H1 (cell line): Measurements from ENCODE around the gene CC2D1A. TPM values are rescaled to one million over a fixed set of nuclear protein-coding genes. Genes with fewer than 3 reads are reported as not detected.

ENCODE experiments used
- CTCF ChIA-PET: fragments of 300-600 bp; sonication (Branson Sonifier 250); formaldehyde crosslinking; loops from one replicate; lab custom pipeline; 2021; ENCODE audit not compliant: partially characterized antibody; lab: Charles Lee
- POLR2A ChIA-PET: fragments of 300-600 bp; sonication (Branson Sonifier 250); formaldehyde crosslinking; loops from one replicate; lab custom pipeline; 2021; ENCODE audit warnings: inconsistent platforms; ENCODE audit not compliant: partially characterized antibody; lab: Charles Lee
- DNase-seq, 2 experiments: peaks; one replicate each; pipeline versions ENCODE4 v3.0.0 to v3.0.0-alpha.2; 2010 to 2022; ENCODE audit warnings: low spot score in 2 of 2, low read depth in 1 of 2, mixed read lengths in 1 of 2
- FAIRE-seq: peaks from 2 replicates; lab custom pipeline; 2011; peaks lifted over from hg19 to GRCh38; lab: Jason Lieb, UNC
- H2AFZ ChIP-seq: 2 replicates; pipeline ENCODE4 v1.8.1; 2012; ENCODE audit warnings: low read length, inconsistent platforms
- H2AK5ac ChIP-seq: 2 replicates; pipeline ENCODE4 v1.6.1; 2013; ENCODE audit warnings: low read depth, low read length
- H2BK120ac ChIP-seq: replicated peaks from 2 replicates; pipeline ENCODE3; 2013; ENCODE audit warnings: low read depth, low read length, inconsistent platforms
- H2BK12ac ChIP-seq: 2 replicates; pipeline ENCODE4 v1.6.1; 2013; ENCODE audit warnings: low read depth, low read length
- H2BK15ac ChIP-seq: 2 replicates; pipeline ENCODE4 v1.6.1; 2013; ENCODE audit warnings: low read length
- H2BK20ac ChIP-seq: 2 replicates; pipeline ENCODE4 v1.6.1; 2013; ENCODE audit warnings: low read length
- H2BK5ac ChIP-seq: 2 replicates; pipeline ENCODE4 v1.6.1; 2013; ENCODE audit warnings: low read depth, low read length
- H3K14ac ChIP-seq: 2 replicates; pipeline ENCODE4 v1.6.1; 2013; ENCODE audit warnings: inconsistent platforms; ENCODE audit not compliant: insufficient read length
- H3K18ac ChIP-seq: 2 replicates; pipeline ENCODE4 v1.6.1; 2013; ENCODE audit warnings: low read length; ENCODE audit errors: extremely low read depth
- H3K23ac ChIP-seq: 2 replicates; pipeline ENCODE4 v1.6.1; 2013; ENCODE audit warnings: inconsistent platforms; ENCODE audit not compliant: insufficient read length
- H3K23me2 ChIP-seq: 2 replicates; pipeline ENCODE4 v1.6.1; 2013; ENCODE audit warnings: low read depth, low read length
- H3K27ac ChIP-seq: 2 replicates; pipeline ENCODE4 v1.6.1; 2011; ENCODE audit warnings: low read depth, low read length, inconsistent platforms
- H3K27me3 ChIP-seq, 4 experiments: replicated peaks in 1 of 4; 1 replicate in 1 of 4; 2 replicates in 3 of 4; pipeline versions ENCODE4 v1.6.1 to v1.8.1; 2011 to 2013; ENCODE audit warnings: low read length in 3 of 4, mild to moderate bottlenecking in 3 of 4, inconsistent platforms in 2 of 4, mixed read lengths in 2 of 4, moderate library complexity in 1 of 4; ENCODE audit not compliant: control insufficient read depth in 3 of 4, insufficient read depth in 3 of 4; ENCODE audit errors: extremely low read depth in 1 of 4
- H3K36me3 ChIP-seq, 4 experiments: 2 replicates each; pipeline versions ENCODE4 v1.6.1 to v1.8.1; 2011 to 2013; ENCODE audit warnings: mild to moderate bottlenecking in 4 of 4, low read length in 3 of 4, moderate library complexity in 2 of 4, control low read depth in 1 of 4, inconsistent platforms in 1 of 4; ENCODE audit not compliant: insufficient read depth in 4 of 4, control insufficient read depth in 2 of 4
- H3K4ac ChIP-seq: replicated peaks from 2 replicates; pipeline ENCODE3; 2013; ENCODE audit warnings: low read length, low read depth, mixed read lengths, inconsistent platforms; ENCODE audit not compliant: insufficient read length
- H3K4me1 ChIP-seq, 4 experiments: replicated peaks in 1 of 4; 1 replicate in 1 of 4; 2 replicates in 3 of 4; pipeline versions ENCODE4 v1.6.1 to v1.8.1; 2011 to 2013; ENCODE audit warnings: low read length in 3 of 4, inconsistent platforms in 2 of 4, mixed read lengths in 1 of 4; ENCODE audit not compliant: insufficient read depth in 4 of 4, control insufficient read depth in 3 of 4
- H3K4me2 ChIP-seq, 2 experiments: 2 replicates each; pipeline versions ENCODE4 v1.6.1 to v1.8.1; 2011 to 2013; ENCODE audit warnings: low read depth in 2 of 2, low read length in 2 of 2, control low read depth in 1 of 2, inconsistent platforms in 1 of 2, mild to moderate bottlenecking in 1 of 2; ENCODE audit not compliant: insufficient read depth in 1 of 2
- H3K4me3 ChIP-seq, 4 experiments: fragments of 200-600, 300-600 bp in 1 of 4; sonication (generic), shearing (Covaris generic), sonication (Bioruptor Twin) in 1 of 4; 2 replicates each; pipeline versions ENCODE4 v1.5.1 to v1.8.1; 2011 to 2016; ENCODE audit warnings: low read length in 4 of 4, low read depth in 3 of 4, control low read depth in 2 of 4, inconsistent platforms in 2 of 4, mild to moderate bottlenecking in 2 of 4, mixed read lengths in 1 of 4, moderate library complexity in 1 of 4; ENCODE audit not compliant: insufficient read depth in 2 of 4; ENCODE audit errors: extremely low read depth in 1 of 4
- H3K56ac ChIP-seq: replicated peaks from 2 replicates; pipeline ENCODE3; 2013; ENCODE audit warnings: low read depth, mild to moderate bottlenecking, mixed read lengths, low read length, inconsistent platforms; ENCODE audit not compliant: insufficient read length
- H3K79me1 ChIP-seq: 2 replicates; pipeline ENCODE4 v1.6.1; 2013; ENCODE audit warnings: low read depth, low read length, control low read depth
- H3K79me2 ChIP-seq, 2 experiments: 2 replicates each; pipeline versions ENCODE4 v1.6.1 to v1.8.1; 2012 to 2013; ENCODE audit warnings: low read length in 2 of 2, mild to moderate bottlenecking in 2 of 2, inconsistent platforms in 1 of 2; ENCODE audit not compliant: insufficient read depth in 2 of 2, control insufficient read depth in 1 of 2
- H3K9ac ChIP-seq, 4 experiments: replicated peaks in 1 of 4; 1 replicate in 1 of 4; 2 replicates in 3 of 4; pipeline versions ENCODE4 v1.6.1 to v1.8.1; 2011 to 2013; ENCODE audit warnings: low read depth in 3 of 4, low read length in 3 of 4, control low read depth in 2 of 4, mild to moderate bottlenecking in 2 of 4, moderate library complexity in 2 of 4, inconsistent platforms in 1 of 4; ENCODE audit errors: extremely low read depth in 1 of 4
- H3K9me3 ChIP-seq, 2 experiments: 2 replicates each; pipeline versions ENCODE4 v1.6.1 to v1.8.1; 2012 to 2013; ENCODE audit warnings: mild to moderate bottlenecking in 2 of 2, moderate library complexity in 2 of 2, control low read depth in 1 of 2, inconsistent platforms in 1 of 2, low read depth in 1 of 2, low read length in 1 of 2, mixed read lengths in 1 of 2; ENCODE audit not compliant: insufficient read depth in 2 of 2
- H4K20me1 ChIP-seq, 2 experiments: replicated peaks in 1 of 2; 2 replicates each; pipeline versions ENCODE3 to v1.8.1; 2011 to 2013; ENCODE audit warnings: inconsistent platforms in 2 of 2, low read length in 2 of 2, mild to moderate bottlenecking in 1 of 2; ENCODE audit not compliant: insufficient read depth in 2 of 2, control insufficient read depth in 1 of 2
- H4K5ac ChIP-seq: 2 replicates; pipeline ENCODE4 v1.6.1; 2013; ENCODE audit warnings: low read length, low read depth, mixed read lengths, inconsistent platforms; ENCODE audit not compliant: insufficient read length
- H4K8ac ChIP-seq: 2 replicates; pipeline ENCODE4 v1.8.0; 2013; ENCODE audit warnings: mild to moderate bottlenecking, moderate library complexity, low read length, inconsistent platforms; ENCODE audit not compliant: insufficient read depth; ENCODE audit errors: extremely low read depth
- H4K91ac ChIP-seq: replicated peaks from 2 replicates; pipeline ENCODE3; 2013; ENCODE audit warnings: low read length, mixed read lengths, inconsistent platforms; ENCODE audit not compliant: insufficient read length
- BACH1 ChIP-seq: IDR thresholded peaks from 2 replicates; pipeline ENCODE4 v1.6.1; 2012; ENCODE audit warnings: low read length, improper control_type of control experiment
- BCL11A ChIP-seq, 2 experiments: IDR thresholded peaks; one replicate each; pipeline ENCODE4 v1.6.1; 2011; ENCODE audit warnings: low read depth in 2 of 2, low read length in 2 of 2, mild to moderate bottlenecking in 2 of 2
- CEBPB ChIP-seq: IDR thresholded peaks from 2 replicates; pipeline ENCODE4 v1.6.1; 2012; ENCODE audit warnings: low read depth, low read length
- HDAC6 ChIP-seq: IDR thresholded peaks from one replicate; pipeline ENCODE4 v1.7.1; 2012; ENCODE audit warnings: low read depth, mild to moderate bottlenecking, inconsistent platforms, low read length, moderate library complexity
- NRF1 ChIP-seq: IDR thresholded peaks from 2 replicates; pipeline ENCODE4 v1.6.1; 2011; ENCODE audit warnings: mild to moderate bottlenecking, low read depth, low read length, improper control_type of control experiment
- TAF1 ChIP-seq: IDR thresholded peaks from 2 replicates; pipeline ENCODE4 v1.6.1; 2011; ENCODE audit warnings: mild to moderate bottlenecking, low read depth, low read length
- TCF12 ChIP-seq: IDR thresholded peaks from 2 replicates; pipeline ENCODE4 v1.6.1; 2011; ENCODE audit warnings: low read depth, mild to moderate bottlenecking, low read length
- WGBS, 2 experiments: shearing (Covaris generic) in 1 of 2; methylation state at CpG; one replicate each; pipeline versions ENCODE4 v1.1.6 to v1.1.7; 2013 to 2015; ENCODE audit warnings: low lambda C conversion rate in 2 of 2, mixed read lengths in 2 of 2, inconsistent platforms in 1 of 2, low coverage in 1 of 2, missing lambda C conversion rate in 1 of 2; ENCODE audit not compliant: insufficient replicate concordance in 2 of 2, insufficient coverage in 1 of 2, insufficient read length in 1 of 2; ENCODE audit errors: extremely low coverage in 1 of 2, missing lambda C conversion rate in 1 of 2; 5-methylcytosine and 5-hydroxymethylcytosine counted together
- polyA plus RNA-seq, 7 experiments: library from polyadenylated mRNA; depleted of rRNA in 3 of 7; stranded (reverse) in 5 of 7; unstranded in 2 of 7; fragments of >200 nt in 5 of 7; fragments of 200-250 nt in 2 of 7; gene quantifications; 1 replicate in 5 of 7; 2 replicates in 1 of 7; 4 replicates in 1 of 7; pipeline versions ENCODE4 v1.2.1 to v1.2.3, GENCODE V29; 2011 to 2013; ENCODE audit warnings: missing spikeins in 2 of 7, mixed read lengths in 2 of 7
- total RNA-seq: library from RNA; stranded (reverse); fragmentation: NEBNext Ultra II Directional; extraction: Animal tissue kit (Norgen Biotek cat#: 25700); gene quantifications from 2 replicates; pipeline ENCODE4 v1.2.1, GENCODE V29; 2021

CC2D1A gene
- total and polyA plus RNA-seq, 2 of the 8 experiments (the other 6 are each of a cell fraction or from before 2014, with no cell fraction given), result 12.5 to 33.0 TPM

DNA sequence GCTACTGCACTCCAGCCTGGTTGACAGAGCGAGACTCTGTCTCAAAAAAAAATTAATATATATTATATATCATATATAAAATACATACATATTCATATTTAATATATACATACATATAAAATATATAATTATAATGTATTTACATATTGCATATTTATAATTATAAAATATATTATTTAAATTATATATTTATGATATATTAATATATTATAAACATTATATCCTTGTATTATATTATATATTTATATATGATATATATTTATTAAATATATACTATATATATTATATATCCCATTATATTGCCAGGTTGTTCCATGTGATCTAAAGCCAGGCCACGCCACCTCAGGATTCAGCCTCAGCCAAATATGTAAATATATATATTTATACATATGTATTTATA is 9.8 kb upstream of the CC2D1A start:
- Histone ChIP-seq H3K18ac (no peak overlapping the region), H4K8ac (no peak overlapping the region), H2BK5ac (no peak overlapping the region), H3K4ac (no peak overlapping the region), H2BK120ac (no peak overlapping the region), H3K9me3 (no peaks in the 10 kb centered on the region), H2AK5ac (no peak overlapping the region), H2BK12ac (no peak overlapping the region), H3K27me3 (no peaks in the 10 kb centered on the region), H3K4me1 (no peaks in the 10 kb centered on the region), H3K36me3 (no peaks in the 10 kb centered on the region), H3K79me2 (no peaks in the 10 kb centered on the region), H3K9ac (no peak overlapping the region), H4K5ac (no peak overlapping the region), H4K91ac (no peak overlapping the region), H3K23me2 (no peaks in the 10 kb centered on the region), H2BK15ac (no peak overlapping the region), H3K27ac (no peak overlapping the region), H4K20me1 (no peaks in the 10 kb centered on the region), H3K14ac (no peak overlapping the region), H2AFZ (no peak overlapping the region), H3K4me3 (no peak overlapping the region), H2BK20ac (no peak overlapping the region), H3K23ac (no peak overlapping the region), H3K4me2 (no peak overlapping the region), H3K56ac (no peak overlapping the region), H3K79me1 (no peaks in the 10 kb centered on the region)
- DNase-seq (no peak), FAIRE-seq (no peak)
- 91% methylated on average over 2 of the region's 2 CpGs; no CpG with 5 or more reads in 1 of the 2 experiments for WGBS, 2 experiments
- POLR2A ChIA-PET, result interaction anchor here (1.0 kb wide), 1 partner anchor 11 kb away, joined by 3 read pairs; no protein-coding TSS in a partner anchor
- TF ChIP-seq TCF12 (no peak), BACH1 (no peak), BCL11A (IDR thresholded peaks at IDR 0.05; ENCODE audit: low read depth in 2 of 2, low read length in 2 of 2) (no peak), CEBPB (no peak), HDAC6 (no peak), NRF1 (no peak), TAF1 (no peak)
- CTCF ChIA-PET, result interaction anchor here (1.0 kb wide), 1 partner anchor 9 kb away, joined by 3 read pairs; no protein-coding TSS in a partner anchor
